Colon (tissue), 2 donors: Measurements from ENCODE around the gene UGGT1.
"Not testable (repeated sequence)": the region's sequence is repeated elsewhere in the genome, so short reads cannot be mapped to it uniquely, and the experiment has no call there.

Experiments used
- FAIRE-seq: peaks from 2 replicates; lab custom pipeline; 2012; peaks lifted over from hg19 to GRCh38; lab: Jason Lieb, UNC
- donor health status: control.
- donor health status: control.

The UGGT1 gene

DNA sequence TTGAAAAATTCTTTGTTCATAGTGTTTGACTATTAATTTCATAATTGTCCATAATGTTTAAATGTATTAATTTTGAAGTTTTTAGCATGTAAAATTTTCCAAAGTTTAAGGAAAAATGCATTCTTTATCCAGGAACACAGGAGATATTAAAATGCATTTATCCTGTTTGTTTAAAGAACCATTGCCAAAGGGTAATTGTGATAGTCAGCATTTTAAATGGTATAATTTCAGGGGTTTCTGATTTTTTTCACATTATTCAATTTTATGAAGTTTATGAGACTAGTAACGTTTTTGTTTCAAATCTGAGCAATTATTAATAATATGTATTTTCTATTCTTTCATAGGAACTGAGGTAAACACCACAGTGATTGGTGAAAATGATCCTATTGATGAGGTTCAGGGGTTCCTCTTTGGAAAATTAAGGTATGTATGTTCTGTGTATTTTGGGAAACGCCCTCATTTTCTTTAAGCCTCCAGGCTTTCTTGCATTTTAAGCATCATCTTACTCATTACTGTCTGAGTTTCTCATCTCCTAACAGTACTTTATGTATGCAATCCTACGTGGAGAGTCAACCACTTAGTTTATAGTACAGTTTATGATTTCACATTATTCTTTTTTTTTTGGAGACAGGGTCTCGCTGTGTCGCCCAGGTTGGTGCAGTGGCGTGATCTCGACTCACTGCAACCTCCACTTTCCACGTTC, 25.1 kb downstream of the UGGT1 start:
- FAIRE-seq, result no peak

DNA sequence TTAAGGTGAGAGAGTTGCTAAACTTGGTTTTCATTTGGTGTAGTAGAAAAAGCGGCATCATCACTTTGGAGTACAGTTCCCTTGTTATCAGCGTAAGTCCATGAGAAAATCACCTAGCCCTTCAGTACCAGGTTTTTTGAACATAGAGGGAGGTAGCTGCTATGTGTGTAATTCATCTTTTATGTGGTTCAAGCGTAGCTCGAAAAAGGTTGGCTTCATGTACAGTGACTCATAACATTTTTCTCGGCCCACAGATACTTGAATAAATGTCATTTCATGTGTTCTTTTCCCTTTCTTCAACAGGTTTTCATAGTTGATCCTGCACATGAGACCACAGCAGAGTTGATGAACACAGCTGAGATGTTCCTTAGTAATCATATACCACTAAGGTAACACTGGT, 43.6 kb downstream of the UGGT1 start:
- no peak for FAIRE-seq

DNA sequence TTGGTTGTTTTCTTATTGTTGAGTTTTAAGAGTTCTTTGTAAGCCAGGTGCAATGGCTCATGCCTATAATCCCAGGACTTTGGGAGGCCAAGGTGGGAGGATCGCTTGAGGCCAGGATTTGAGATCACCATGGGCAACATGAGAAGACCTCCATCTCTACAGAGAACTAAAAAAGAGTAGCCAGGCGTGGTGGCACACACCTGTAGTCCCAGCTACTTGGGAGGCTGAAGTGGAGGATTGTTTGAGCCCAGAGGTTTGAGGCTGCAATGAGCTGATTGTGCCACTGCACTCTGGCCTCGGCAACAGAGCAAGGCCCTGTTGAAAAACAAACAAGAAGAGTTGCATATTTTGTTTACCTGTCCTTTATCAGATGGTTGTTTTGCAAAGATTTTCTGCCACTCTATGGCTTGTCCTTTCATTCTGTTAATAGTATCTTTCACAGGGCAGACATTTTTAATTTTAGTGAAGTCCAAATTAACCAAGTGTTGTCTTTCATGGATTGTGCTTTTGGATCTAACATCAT, 46.2 kb downstream of the UGGT1 start:
- no peak for FAIRE-seq

DNA sequence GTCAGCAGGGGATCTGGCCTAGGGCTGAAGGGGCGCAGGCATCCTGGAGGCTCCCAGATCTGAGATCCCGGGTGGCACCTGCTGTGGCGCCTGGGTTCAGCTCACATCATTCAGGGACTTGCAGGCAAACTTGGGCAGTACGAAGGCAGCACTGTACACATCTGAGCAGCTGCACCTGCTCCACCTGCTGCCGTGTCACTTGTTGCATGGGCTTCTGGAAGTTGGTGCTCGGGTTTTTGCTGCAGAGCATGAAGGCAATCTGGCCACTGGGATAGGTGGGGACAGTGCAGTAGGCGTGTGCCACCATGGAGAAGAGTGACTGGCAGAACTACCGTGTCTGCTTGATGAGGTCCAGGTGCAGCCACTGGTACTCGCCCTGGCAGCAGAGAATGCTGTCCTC, 48.6 kb downstream of the UGGT1 start:
- FAIRE-seq, result no peak

DNA sequence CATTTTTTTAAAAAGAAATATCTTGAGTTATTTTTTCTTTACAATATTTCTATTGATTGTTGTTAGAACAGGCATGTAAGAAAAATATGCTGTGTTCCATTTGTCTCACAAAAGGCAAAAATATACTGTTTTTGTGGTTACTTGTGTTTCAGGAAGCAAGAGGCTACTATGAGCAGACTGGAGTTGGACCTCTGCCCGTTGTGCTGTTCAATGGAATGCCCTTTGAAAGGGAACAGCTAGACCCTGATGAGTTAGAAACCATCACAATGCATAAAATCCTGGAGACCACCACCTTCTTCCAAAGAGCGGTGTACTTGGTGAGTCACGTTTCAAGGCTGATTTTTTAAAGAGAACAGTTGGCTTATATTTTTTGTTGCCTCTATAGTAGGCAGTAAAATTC, 54.7 kb downstream of the UGGT1 start:
- FAIRE-seq, result no peak

DNA sequence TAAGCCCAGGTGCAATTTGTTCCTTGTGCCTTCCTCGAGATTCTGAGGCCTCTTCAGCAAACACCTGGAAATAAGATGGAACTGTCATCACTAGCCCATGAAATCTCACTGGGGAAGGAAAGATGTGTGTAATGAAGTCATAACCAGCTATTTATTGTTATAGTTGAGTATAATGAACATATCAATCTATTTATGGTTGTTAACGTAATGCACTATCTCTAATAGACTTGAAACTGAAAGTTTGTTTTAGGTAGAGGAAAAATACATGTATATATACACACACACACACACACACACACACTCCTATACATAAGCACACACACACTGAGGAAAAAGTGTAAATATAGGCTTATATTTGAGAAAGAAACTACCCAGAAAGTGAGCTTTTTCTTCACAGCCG, 62.8 kb downstream of the UGGT1 start:
- no peak for FAIRE-seq

DNA sequence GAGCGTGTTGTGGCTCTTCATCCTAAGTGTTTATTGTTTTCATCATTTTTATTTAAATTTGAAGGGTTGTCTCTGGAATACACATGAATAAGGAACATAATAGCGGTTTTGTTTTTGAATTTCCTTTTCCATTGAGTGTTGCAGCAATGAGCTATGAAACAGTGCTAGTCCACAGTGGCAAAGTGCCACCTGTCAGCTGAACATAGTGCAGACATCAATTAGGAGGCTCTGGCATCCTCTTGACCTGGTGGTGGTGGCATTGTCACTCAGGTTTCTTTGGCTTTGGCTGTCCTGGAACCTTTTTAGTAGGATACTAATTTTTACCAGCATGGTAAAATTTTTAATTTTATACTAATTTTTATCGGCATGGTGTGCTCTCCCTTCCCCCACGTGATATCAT, 63.2 kb downstream of the UGGT1 start:
- no peak for FAIRE-seq

DNA sequence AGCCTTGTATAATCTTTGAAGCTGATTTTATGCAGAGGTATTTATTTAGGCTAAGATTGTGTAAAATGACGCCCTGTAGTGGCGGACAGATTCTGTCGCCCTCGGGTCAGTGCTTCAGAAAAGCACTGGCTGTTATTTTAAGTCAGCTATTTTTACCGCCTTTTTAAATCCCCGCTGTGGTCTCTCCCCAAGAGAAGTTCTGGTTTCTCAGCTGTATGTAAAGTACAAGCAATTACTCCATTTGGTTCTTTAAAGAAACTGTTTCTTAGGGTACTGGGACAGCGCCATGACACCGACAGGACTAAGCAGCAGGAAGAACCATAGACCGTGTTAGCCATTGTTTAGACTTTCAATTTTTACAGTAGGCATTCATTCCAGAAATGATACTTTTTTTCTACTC, 65.0 kb downstream of the UGGT1 start:
- no peak for FAIRE-seq

DNA sequence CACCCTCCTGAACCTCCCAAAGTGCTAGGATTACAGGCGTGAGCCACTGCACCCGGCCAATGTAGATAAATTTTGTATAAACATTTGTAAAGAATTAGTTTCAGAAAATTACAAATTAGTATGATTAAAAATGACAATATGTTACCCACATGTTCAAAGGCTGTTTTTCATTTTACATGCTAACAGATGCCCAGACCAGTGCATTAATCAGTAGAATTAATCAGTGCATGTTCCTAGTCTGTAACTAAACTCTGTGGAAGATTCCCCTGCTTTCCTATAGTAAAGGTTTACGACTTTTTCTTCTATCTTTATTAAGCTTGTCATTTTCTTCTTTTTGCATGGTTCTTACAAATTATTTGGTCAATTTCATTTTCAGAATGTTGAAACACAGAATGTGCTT, 65.8 kb downstream of the UGGT1 start:
- no peak for FAIRE-seq

DNA sequence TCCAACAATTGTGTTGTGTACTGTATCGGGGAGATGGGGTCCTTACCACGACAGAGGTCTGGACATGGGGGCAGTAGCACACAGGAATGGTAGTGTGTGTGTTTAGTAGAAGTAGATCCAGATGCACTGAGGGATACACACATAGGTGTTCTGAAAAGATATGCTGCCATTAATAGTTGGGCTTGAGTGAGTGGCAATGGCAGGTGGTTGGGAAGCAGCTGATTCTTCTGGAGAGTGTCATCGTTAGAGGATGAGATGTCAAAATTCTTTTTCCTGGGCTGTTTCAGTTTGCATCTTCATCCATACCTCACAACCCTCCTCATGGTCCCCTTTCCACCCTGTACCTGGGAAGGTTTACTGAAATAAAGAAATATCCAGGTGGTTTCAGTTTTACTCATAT, 66.6 kb downstream of the UGGT1 start:
- FAIRE-seq, result no peak

DNA sequence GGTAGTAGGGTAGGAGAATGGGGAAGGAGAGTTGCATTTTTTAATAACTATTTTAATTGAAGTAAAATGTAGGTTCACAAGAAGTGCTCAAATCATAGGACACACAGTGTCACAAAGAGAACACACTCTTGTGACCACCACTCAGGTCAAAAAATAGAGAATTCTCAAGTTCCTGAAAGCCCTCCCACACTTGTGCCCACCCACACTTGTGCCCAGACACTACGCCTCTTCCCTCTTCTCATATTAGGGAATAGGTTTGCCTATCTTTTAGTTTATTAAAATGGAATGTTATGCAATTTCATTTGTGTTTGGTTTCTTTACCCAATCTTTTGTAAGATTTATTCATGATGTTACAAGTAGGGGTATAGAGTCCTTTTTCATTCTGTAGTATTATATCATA, 67.2 kb downstream of the UGGT1 start:
- FAIRE-seq, result no peak

DNA sequence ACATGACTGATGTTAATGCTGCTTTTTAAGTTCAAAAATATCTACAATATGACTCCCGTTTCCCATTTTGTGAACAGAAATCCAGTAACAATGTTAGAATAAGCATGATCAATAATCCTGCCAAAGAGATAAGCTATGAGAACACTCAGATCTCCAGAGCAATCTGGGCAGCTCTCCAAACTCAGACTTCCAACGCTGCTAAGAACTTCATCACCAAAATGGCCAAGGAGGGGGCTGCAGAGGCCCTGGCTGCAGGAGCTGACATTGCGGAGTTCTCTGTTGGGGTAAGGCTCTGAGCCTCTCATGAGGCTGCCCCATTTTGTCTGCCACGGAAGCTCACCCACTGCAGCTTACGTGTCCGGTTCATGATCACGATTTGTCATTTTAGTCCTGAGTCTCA, 68.4 kb downstream of the UGGT1 start:
- FAIRE-seq, result no peak

DNA sequence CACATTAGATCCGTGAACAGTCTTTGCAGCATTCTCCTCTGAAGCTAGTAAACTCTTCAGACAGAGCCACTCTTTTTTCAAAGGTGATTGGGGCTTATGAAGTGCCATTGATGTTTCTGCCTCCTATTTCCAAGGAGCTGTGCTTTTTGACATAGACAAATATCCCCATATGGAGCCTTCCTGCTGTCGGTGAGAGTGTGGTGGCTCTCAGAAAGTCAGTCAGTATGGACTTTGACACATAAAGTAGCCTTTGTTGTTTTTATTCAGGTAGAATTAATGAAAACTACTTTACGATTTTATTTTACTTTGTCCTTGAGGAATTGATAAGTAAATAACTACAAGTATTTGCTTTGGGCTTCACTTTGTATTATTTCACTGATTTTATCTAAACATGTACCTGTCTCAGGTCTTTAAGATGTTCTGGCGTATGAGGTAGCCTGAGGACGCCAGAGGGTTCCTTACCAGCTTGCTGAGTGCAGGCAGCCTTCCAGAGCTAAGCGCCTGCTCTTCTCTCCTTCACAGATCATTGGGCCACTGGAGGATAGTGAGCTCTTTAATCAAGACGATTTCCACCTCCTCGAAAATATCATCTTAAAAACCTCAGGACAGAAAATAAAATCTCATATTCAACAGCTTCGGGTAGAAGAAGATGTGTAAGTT, 69.7 kb downstream of the UGGT1 start:
- FAIRE-seq, result no peak

DNA sequence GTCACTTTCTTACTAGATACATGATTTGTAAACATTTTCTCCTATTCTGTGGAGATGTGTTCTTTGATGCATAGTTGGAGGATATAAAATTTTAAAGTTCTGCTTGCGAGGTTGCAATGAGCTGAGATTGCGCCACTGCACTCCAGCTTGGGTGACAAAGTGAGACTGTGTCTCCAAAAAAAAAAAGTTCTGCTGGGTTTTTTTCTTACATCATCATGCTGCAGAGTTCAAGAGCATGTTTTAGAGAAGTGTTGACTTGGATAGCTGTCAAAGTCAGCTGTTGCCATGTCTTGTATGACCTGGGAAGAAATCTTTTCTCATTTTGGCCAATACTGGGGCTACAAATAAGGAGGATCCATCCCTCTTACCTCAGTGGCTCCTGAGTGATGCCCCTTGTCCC, 71.3 kb downstream of the UGGT1 start:
- no peak for FAIRE-seq

DNA sequence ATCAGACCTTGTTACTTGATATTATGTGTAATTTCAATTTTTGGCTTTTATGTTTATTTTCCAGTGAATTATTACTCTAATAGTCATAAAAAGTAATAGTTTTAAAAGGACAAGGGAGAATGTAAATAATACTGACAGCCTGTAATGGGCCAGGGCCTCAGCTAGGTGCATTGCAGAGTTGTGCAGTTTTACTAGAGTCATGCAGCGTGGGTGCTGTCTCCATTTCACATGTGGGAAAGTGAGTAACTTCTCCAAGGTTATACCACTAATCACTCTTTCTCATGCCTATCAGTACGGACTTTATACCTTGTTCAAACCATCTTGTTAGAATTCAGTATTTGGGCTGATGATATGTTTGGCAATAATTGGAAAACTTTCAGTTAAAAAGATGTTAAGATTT, 73.3 kb downstream of the UGGT1 start:
- FAIRE-seq, result no peak

DNA sequence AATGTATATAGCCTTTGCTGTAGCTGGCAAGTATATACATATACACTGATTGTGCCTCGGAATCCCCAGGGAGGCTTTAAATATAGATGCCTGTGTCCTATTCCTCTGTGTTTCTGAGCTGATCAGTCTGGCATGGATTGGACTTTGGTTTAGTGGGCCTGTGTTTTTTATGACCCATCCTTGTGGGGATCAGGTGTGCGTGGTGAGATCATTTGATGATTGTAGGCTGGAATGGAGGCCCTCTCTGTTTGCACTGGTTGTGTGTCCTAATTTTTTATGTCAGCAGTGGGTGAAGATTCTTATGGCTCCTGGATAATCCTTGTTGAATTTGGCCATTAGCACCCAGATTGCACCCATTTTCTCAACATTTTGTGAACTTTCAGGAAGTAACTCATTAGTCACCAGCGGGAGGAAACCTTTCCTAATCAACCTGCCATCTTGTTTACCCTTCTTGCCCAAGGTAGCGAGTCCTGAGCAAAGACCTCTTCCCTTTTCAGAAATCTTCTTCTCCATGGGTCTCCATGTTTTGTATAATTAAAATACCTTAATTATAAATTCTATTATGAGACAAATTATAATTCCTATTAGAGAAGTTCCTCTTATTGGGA, 75.8 kb downstream of the UGGT1 start:
- FAIRE-seq, result no peak

DNA sequence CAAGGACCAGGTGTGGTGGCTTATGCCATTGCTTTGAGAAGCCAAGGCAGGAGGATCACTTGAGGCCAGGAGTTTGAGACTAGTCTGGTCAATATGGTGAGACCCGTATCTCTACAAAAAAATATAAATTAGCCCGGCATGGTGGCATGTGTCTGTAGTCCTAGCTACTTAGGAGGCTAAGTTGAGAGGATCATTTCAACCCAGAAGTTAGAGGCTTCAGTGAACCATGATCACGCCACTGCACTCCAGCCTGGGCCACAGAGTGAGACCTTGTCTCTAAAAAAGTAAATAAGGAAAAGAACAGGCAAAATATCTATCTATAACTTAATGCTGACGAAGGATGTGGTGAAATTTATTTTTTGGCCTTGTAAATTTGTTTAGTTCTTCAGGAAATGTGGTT, 78.1 kb downstream of the UGGT1 start:
- no peak for FAIRE-seq

DNA sequence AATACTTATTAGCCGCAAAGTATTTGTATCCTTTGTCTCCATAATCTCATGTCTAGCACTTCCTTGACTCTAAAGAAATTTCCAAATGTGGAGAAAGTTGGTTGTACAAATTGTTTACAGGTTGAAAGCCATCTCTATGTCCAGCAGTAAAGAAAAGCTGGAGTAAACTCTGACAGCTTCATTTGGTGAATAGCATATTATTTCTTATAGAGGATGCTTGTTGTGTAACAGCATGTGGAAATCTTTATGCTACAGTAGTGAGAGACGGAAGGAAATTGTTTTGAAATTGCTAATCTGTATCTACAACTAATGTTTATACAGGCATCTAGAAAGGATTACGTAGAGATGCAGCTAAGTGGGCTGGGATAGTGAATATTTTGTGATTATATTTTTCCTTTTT, 78.5 kb downstream of the UGGT1 start:
- no peak for FAIRE-seq

DNA sequence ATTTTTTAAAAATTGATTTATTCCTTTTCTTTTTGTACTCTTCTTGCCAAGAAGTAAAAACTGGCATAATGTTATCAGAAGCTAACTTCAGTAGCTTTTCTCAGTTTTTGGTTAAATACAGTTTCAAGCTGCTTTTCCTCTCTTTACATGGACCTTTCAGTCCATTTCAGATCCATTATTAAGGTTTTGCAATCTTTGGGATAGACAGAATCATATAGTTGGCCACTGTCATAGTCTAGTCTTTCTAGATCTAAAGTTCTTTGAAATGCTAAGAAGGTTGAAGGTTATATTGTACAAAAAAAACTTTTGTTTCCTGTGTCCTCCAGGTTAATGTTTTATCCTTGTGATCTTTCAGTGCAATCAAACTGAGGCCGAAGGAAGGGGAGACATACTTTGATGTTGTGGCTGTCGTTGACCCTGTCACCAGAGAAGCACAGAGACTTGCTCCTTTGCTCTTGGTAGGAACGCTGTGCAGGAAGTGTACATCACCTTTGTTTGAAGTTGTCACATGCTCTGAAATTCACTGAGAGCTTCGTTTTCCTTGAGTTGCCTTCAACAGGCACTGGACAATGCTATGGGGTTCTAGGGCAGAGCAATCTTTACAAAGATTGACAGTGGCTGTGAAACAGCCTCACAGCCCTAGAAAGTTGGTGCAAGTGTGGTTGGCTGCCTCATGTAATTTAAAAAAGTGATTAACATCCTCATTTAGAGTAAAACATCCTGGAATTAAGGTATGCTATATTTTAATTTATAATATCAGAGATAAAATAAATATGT, 79.1 kb downstream of the UGGT1 start:
- FAIRE-seq, result no peak

DNA sequence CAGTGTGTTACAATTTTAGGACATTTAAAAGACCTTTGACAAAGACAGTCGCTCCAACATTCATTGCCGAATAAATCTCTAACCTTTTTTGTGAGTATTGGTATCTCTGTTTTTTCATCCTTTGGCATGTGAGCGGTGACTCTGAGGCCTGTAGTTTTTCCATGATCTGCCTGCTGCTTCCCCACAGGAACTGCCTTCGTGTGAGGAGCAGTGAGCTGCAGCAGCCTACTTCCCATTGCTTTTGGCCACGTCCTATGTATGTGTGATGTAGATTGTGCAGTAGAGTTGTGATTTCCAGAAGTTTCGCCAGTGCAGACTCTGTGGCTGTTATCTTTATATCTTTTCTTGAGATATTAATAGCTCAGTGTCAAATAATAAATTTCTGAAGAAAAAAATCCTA, 79.8 kb downstream of the UGGT1 start:
- FAIRE-seq, result no peak

DNA sequence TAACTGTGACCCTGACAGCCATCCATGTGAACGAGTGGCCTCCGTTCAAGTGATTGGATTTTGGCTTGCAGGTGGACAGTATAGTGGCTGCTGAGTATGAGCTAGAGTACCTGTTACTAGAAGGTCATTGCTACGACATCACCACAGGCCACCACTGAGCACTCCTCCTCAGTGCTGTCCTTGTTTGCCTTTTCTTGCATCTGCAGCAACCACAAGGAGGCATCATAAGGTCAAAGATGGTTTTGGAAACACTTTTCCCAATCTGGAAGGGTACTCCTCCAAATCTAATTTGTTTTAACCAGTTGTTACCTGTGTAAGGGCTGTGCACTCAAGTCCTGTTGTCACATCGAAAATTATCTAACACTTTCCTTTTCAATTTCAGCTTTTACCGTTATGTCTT, 81.2 kb downstream of the UGGT1 start:
- no peak for FAIRE-seq

DNA sequence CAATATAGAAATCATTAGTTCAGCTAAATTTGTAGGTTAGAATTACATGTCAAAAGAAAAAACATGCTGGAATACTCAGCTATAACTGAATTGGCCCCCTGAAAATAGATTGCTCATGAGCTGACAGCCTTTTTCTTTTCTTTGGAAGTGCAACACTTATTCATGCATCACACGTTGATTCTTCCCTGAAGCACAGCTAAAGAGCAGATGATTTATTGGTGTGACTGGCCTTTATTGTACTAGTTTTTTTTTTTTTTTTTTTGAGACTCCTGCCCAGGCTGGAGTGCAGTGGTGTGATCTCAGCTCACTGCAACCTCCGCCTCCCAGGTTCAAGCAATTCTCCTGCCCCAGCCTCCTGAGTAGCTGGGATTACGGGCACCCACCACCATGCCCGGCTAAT, 83.1 kb downstream of the UGGT1 start:
- not testable (repeated sequence) for FAIRE-seq

DNA sequence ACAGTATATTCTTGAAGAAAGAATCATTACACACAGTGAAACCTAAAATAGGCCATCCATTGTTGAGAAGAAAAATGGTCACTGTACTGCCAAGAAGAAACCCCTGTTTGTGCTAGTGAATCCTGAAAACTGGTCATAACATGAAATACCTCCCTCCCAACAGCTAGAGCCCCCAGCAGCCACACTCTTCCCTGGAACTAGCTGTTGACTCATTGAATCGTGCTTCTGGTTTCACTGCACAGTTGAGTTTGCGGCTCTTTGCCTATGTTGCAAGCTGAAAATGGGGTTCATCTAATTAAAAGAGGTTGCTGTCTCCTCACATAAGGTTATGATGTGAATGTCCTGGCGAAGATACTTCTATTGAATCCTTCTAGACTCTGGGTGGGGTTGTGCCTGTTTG, 86.3 kb downstream of the UGGT1 start:
- FAIRE-seq, result no peak
